ENCODE data around the gene ETV6. TPM values are rescaled to one million over a fixed set of nuclear protein-coding genes. Genes with fewer than 3 reads are reported as not detected.
"Not testable (repeated sequence)": the region's sequence is repeated elsewhere in the genome, so short reads cannot be mapped to it uniquely, and the experiment has no call there.

ETV6 gene
- total RNA-seq, 2 donors from 2014 or later = 17.5 to 17.9 TPM

DNA sequence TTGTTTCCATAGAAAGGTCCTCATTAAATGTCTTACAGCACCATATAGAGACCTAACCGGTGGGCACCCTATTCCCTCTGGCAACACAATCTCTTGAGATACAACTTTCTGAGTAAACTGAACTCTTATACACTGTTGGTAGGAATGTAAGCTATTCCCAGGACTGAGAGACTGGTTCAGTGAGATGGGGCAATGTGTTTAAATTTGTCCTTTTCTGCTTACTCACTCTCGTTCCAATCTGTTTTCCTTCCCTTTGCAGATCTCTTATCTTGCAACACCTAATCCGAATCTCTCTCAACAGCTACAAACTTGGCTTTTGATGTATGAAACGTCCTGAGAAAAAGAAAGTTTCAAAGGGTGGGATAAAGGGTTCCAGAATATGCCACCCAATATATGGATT lies 26.1 kb upstream of the ETV6 start:
- H3K4me3 ChIP-seq = no peak overlapping the region
- ATAC-seq = no peak
- no peaks in the 10 kb centered on the region for H3K9me3 ChIP-seq
- TF ChIP-seq POLR2A (IDR thresholded peaks at IDR 0.05) = no peak
- TF ChIP-seq, protein P1, sequence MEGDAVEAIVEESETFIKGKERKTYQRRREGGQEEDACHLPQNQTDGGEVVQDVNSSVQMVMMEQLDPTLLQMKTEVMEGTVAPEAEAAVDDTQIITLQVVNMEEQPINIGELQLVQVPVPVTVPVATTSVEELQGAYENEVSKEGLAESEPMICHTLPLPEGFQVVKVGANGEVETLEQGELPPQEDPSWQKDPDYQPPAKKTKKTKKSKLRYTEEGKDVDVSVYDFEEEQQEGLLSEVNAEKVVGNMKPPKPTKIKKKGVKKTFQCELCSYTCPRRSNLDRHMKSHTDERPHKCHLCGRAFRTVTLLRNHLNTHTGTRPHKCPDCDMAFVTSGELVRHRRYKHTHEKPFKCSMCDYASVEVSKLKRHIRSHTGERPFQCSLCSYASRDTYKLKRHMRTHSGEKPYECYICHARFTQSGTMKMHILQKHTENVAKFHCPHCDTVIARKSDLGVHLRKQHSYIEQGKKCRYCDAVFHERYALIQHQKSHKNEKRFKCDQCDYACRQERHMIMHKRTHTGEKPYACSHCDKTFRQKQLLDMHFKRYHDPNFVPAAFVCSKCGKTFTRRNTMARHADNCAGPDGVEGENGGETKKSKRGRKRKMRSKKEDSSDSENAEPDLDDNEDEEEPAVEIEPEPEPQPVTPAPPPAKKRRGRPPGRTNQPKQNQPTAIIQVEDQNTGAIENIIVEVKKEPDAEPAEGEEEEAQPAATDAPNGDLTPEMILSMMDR (IDR thresholded peaks at IDR 0.05) = no peak
- DNase-seq = no peak
- peaks cover 7% of the 10 kb centered on the region for H3K4me1 ChIP-seq
- H3K27ac ChIP-seq = no peak overlapping the region
- WGBS, 2 donors = 30 to 40% methylated on average over 4 of the region's 4 CpGs
- no peaks in the 10 kb centered on the region for H3K36me3 ChIP-seq (replicated peaks in 1 of 2; ENCODE audit: insufficient read depth in 1 of 2, low read depth in 2 of 2)
- no peaks in the 10 kb centered on the region for H3K27me3 ChIP-seq
- intact Hi-C loops (cut with DNase I) = no loop called here

DNA sequence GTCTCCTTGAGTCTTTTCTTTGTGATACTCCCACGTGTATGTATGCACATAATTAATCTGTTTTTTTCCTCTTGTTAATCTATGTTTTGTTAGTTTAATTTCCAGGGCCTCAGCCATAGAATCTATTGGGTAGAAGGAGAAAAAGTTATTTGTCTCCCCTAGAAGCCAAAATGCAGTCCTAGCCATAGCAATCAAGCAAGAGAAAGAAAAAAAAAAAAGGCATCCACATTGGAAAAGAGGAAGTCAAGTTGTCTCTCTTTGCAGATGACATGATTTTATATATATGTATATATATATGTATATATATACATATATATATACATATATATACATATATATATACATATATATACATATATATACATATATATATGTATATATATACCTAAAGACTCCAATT lies 25.4 kb upstream of the ETV6 start:
- TF ChIP-seq, protein P1 (IDR thresholded peaks at IDR 0.05) = no peak
- TF ChIP-seq POLR2A (IDR thresholded peaks at IDR 0.05) = no peak
- no peak overlapping the region for H3K27ac ChIP-seq
- H3K4me3 ChIP-seq = no peak overlapping the region
- peaks cover 7% of the 10 kb centered on the region for H3K4me1 ChIP-seq
- intact Hi-C loops (cut with DNase I) = no loop called here
- 71 to 85% methylated on average over 1 of the region's 1 CpG for WGBS, 2 donors
- no peaks in the 10 kb centered on the region for H3K36me3 ChIP-seq (replicated peaks in 1 of 2; ENCODE audit: insufficient read depth in 1 of 2, low read depth in 2 of 2)
- no peaks in the 10 kb centered on the region for H3K27me3 ChIP-seq
- DNase-seq = no peak
- ATAC-seq = no peak
- H3K9me3 ChIP-seq = no peaks in the 10 kb centered on the region

DNA sequence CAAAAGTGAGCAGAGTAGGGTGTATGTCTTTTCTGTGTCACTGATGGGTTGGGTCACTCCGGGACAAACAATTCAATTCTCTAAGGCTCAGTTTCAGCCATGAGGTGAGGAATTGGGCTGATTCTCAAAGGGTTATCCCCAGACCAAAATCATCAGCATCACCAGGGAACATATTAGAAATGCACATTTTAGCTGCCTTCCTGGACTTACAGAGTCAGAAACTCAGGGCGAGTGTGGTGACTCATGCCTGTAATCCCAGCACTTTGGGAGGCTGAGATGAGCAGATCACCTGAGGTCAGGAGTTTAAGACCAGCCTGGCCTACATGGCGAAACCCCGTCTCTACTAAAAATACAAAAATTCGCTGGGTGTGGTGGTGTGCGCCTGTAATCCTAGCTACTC lies 21.8 kb upstream of the ETV6 start:
- H3K27ac ChIP-seq; H3K27me3 ChIP-seq; H3K36me3 ChIP-seq (replicated peaks in 1 of 2; ENCODE audit: insufficient read depth in 1 of 2, low read depth in 2 of 2); H3K4me3 ChIP-seq; intact Hi-C loops (cut with DNase I); ATAC-seq; DNase-seq; H3K9me3 ChIP-seq: not testable (repeated sequence)
- peaks cover 11% of the 10 kb centered on the region for H3K4me1 ChIP-seq
- WGBS, 2 donors = 76 to 92% methylated on average over 6 of the region's 6 CpGs

DNA sequence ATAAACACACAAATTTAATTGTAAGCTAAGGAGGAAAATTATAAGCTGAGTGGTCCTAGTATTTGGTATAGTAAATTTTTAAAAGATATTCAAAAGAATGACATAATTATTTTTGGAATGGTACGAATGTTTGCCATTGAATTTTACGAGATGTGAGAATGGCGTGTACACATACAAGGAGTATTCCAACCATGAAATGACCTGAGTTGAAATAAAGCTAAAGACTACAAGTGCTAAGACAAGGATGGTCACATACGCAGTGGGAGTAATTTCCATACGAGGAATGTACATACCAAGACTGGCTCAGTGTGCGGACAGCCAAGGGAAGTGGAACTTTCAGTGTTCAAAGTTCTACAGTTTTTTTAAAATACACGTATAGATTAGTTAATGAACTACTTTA lies 21.1 kb upstream of the ETV6 start:
- Histone ChIP-seq H3K9me3 (no peaks in the 10 kb centered on the region), H3K27ac (no peak overlapping the region), H3K4me3 (no peak overlapping the region), H3K36me3 (replicated peaks in 1 of 2; ENCODE audit: insufficient read depth in 1 of 2, low read depth in 2 of 2) (no peaks in the 10 kb centered on the region), H3K27me3 (no peaks in the 10 kb centered on the region), H3K4me1 (peaks cover 6% of the 10 kb centered on the region)
- TF ChIP-seq, protein P1 (IDR thresholded peaks at IDR 0.05) = no peak
- TF ChIP-seq POLR2A (IDR thresholded peaks at IDR 0.05) = no peak
- intact Hi-C loops (cut with DNase I) = no loop called here
- ATAC-seq (no peak), DNase-seq (no peak)
- WGBS, 2 donors = 62 to 73% methylated on average over 7 of the region's 7 CpGs

DNA sequence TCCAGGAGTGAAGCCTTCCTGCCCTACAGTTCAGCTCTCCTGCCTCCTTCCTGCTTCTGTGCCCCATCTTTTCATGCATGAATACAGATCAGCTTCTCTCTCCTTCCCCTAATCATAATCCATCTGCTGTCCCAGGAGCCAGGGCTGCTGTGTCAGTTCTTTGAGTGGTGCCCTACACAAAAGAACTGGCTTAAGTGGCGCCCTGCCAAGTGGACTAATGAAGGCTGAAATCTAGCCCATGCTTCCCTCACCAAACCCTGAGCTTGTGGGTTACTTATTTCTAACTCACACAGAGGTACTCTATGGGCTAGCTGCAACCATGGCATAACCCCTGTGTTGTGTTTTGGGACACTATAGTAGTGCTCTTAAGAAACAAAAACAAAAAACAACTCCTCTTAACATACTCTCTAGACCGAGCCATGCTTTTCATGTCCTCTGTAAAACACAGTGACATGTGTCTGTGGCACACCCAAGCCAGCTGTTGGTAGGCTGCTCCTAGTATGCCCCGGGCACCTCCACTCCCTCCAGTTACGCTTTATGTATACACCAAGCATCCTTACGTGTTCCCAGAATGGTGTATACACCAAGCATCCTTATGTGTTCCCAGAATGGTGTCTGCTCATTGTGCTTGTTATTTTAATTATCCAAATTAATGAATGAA lies 19.3 kb upstream of the ETV6 start:
- Histone ChIP-seq H3K27me3 (no peaks in the 10 kb centered on the region), H3K4me1 (peaks cover 5% of the 10 kb centered on the region), H3K4me3 (no peak overlapping the region), H3K36me3 (replicated peaks in 1 of 2; ENCODE audit: insufficient read depth in 1 of 2, low read depth in 2 of 2) (no peaks in the 10 kb centered on the region), H3K27ac (no peak overlapping the region), H3K9me3 (no peaks in the 10 kb centered on the region)
- intact Hi-C loops (cut with DNase I) = no loop called here
- TF ChIP-seq, protein P1 (IDR thresholded peaks at IDR 0.05) = no peak
- TF ChIP-seq POLR2A (IDR thresholded peaks at IDR 0.05) = no peak
- DNase-seq (peak in 3 of 4 donors; percentile 25 to 61 (median 48)), ATAC-seq (no peak)
- WGBS, 2 donors = 70 to 77% methylated on average over 5 of the region's 5 CpGs
